ENCODE data around the gene BORCS5.

BORCS5 gene

GRCh38 chr12:12518464-12518845 is 161.6 kb downstream of the BORCS5 start:
- DNase-seq (ENCODE audit: low spot score): no peak

GRCh38 chr12:12518919-12519318 is 162.0 kb downstream of the BORCS5 start:
- DNase-seq (ENCODE audit: low spot score): no peak

Measured in RKO (cell line).